ENCODE data around the gene MS4A5. TPM values are rescaled to one million over a fixed set of nuclear protein-coding genes. Genes with fewer than 3 reads are reported as not detected.
"Not testable (repeated sequence)": the region's sequence is repeated elsewhere in the genome, so short reads cannot be mapped to it uniquely, and the experiment has no call there.

MS4A5 gene
- total RNA-seq, 4 donors from 2014 or later: not detected

GRCh38 chr11:60447070-60447469 lies 17.7 kb downstream of the MS4A5 start:
- H3K27ac ChIP-seq: no peak overlapping the region
- H3K9me3 ChIP-seq: no peaks in the 10 kb centered on the region
- H3K36me3 ChIP-seq: no peaks in the 10 kb centered on the region
- H3K4me3 ChIP-seq: no peak overlapping the region
- H3K27me3 ChIP-seq: no peaks in the 10 kb centered on the region
- intact Hi-C loops (cut with DNase I; ENCODE audit: low total_unique reads) (no loop called here), in situ Hi-C loops (cut with MboI; ENCODE audit: low pct_ligation_motif_present in 1 of 4, low pct_unique_long_range_greater_than_20kb in 1 of 4, low sequenced_read_pairs in 3 of 4) (no loop called here)
- TF ChIP-seq POLR2A (IDR thresholded peaks at IDR 0.05) (no peak), EP300 (IDR thresholded peaks at IDR 0.05; ENCODE audit: low read depth) (no peak), CTCF (IDR thresholded peaks at IDR 0.05) (no peak), POLR2AphosphoS5 (IDR thresholded peaks at IDR 0.05) (no peak)
- no peak for DNase-seq
- peaks cover 0 to 6% (median 1%) of the 10 kb centered on the region in 4 donors for H3K4me1 ChIP-seq

GRCh38 chr11:60447846-60448245 lies 18.5 kb downstream of the MS4A5 start:
- Histone ChIP-seq H3K4me3 (no peak overlapping the region), H3K9me3 (no peaks in the 10 kb centered on the region), H3K4me1 (peaks cover 0 to 6% (median 1%) of the 10 kb centered on the region in 4 donors), H3K36me3 (no peaks in the 10 kb centered on the region), H3K27me3 (no peaks in the 10 kb centered on the region), H3K27ac (no peak overlapping the region)
- in situ Hi-C loops (cut with MboI; ENCODE audit: low pct_ligation_motif_present in 1 of 4, low pct_unique_long_range_greater_than_20kb in 1 of 4, low sequenced_read_pairs in 3 of 4): no loop called here
- TF ChIP-seq EP300 (IDR thresholded peaks at IDR 0.05; ENCODE audit: low read depth) (no peak), POLR2A (IDR thresholded peaks at IDR 0.05) (no peak), CTCF (IDR thresholded peaks at IDR 0.05) (no peak), POLR2AphosphoS5 (IDR thresholded peaks at IDR 0.05) (no peak)
- intact Hi-C loops (cut with DNase I; ENCODE audit: low total_unique reads): no loop called here
- no peak for DNase-seq

GRCh38 chr11:60451185-60451584 lies 21.8 kb downstream of the MS4A5 start:
- H3K27ac ChIP-seq; H3K4me3 ChIP-seq; intact Hi-C loops (cut with DNase I; ENCODE audit: low total_unique reads); in situ Hi-C loops (cut with MboI; ENCODE audit: low pct_ligation_motif_present in 1 of 4, low pct_unique_long_range_greater_than_20kb in 1 of 4, low sequenced_read_pairs in 3 of 4); H3K36me3 ChIP-seq; H3K27me3 ChIP-seq; H3K9me3 ChIP-seq; H3K4me1 ChIP-seq; DNase-seq: not testable (repeated sequence)
- WGBS, 2 donors (ENCODE audit: low coverage in 1 of 2): 97% methylated on average over 13 of the region's 32 CpGs; no CpG with 5 or more reads in 1 of the 2 donors

GRCh38 chr11:60454212-60454611 lies 24.8 kb downstream of the MS4A5 start:
- Histone ChIP-seq H3K27ac (no peak overlapping the region), H3K4me1 (no peaks in the 10 kb centered on the region), H3K27me3 (no peaks in the 10 kb centered on the region), H3K9me3 (no peaks in the 10 kb centered on the region), H3K4me3 (no peak overlapping the region), H3K36me3 (no peaks in the 10 kb centered on the region)
- in situ Hi-C loops (cut with MboI; ENCODE audit: low pct_ligation_motif_present in 1 of 4, low pct_unique_long_range_greater_than_20kb in 1 of 4, low sequenced_read_pairs in 3 of 4): no loop called here
- no peak for DNase-seq
- TF ChIP-seq EP300 (IDR thresholded peaks at IDR 0.05; ENCODE audit: low read depth): no peak
- no peak for TF ChIP-seq POLR2A (IDR thresholded peaks at IDR 0.05)
- intact Hi-C loops (cut with DNase I; ENCODE audit: low total_unique reads): no loop called here

- no peaks in the 10 kb centered on the region for H3K4me1 ChIP-seq
- TF ChIP-seq EP300 (IDR thresholded peaks at IDR 0.05; ENCODE audit: low read depth) (no peak), POLR2AphosphoS5 (IDR thresholded peaks at IDR 0.05) (no peak), CTCF (IDR thresholded peaks at IDR 0.05) (no peak), POLR2A (IDR thresholded peaks at IDR 0.05) (peak; percentile 29)
- H3K36me3 ChIP-seq: no peaks in the 10 kb centered on the region
- no peak within 1 kb of the TSS for H3K27ac ChIP-seq
- no peaks in the 10 kb centered on the region for H3K27me3 ChIP-seq
- WGBS, 2 donors (ENCODE audit: low coverage in 1 of 2): 63% methylated on average over 4 of the region's 4 CpGs; no CpG with 5 or more reads in 1 of the 2 donors
- H3K4me3 ChIP-seq: no peak within 1 kb of the TSS
- no peaks in the 10 kb centered on the region for H3K9me3 ChIP-seq
- in situ Hi-C loops (cut with MboI; ENCODE audit: low pct_ligation_motif_present in 1 of 4, low pct_unique_long_range_greater_than_20kb in 1 of 4, low sequenced_read_pairs in 3 of 4): no loop called here
- intact Hi-C loops (cut with DNase I; ENCODE audit: low total_unique reads): no loop called here
- peak; percentile 8 for DNase-seq
These were observed 26.2 kb downstream of the MS4A5 start, which contains the start of gene MS4A1 for GRCh38 chr11:60455531-60456042. MS4A1 (plus strand) TSS chr11:60455847; CDS start chr11:60462375, 6,528 bp downstream.

Data from transverse colon (tissue), 4 donors.